ENCODE results near the gene LRCH3. TPM values are rescaled to one million over a fixed set of nuclear protein-coding genes. Genes with fewer than 3 reads are reported as not detected.

LRCH3 gene
- total and polyA plus RNA-seq, 2 of the 13 experiments (the other 11 are each of a cell fraction or from before 2014, with no cell fraction given) = 25.5 to 103 TPM

DNA sequence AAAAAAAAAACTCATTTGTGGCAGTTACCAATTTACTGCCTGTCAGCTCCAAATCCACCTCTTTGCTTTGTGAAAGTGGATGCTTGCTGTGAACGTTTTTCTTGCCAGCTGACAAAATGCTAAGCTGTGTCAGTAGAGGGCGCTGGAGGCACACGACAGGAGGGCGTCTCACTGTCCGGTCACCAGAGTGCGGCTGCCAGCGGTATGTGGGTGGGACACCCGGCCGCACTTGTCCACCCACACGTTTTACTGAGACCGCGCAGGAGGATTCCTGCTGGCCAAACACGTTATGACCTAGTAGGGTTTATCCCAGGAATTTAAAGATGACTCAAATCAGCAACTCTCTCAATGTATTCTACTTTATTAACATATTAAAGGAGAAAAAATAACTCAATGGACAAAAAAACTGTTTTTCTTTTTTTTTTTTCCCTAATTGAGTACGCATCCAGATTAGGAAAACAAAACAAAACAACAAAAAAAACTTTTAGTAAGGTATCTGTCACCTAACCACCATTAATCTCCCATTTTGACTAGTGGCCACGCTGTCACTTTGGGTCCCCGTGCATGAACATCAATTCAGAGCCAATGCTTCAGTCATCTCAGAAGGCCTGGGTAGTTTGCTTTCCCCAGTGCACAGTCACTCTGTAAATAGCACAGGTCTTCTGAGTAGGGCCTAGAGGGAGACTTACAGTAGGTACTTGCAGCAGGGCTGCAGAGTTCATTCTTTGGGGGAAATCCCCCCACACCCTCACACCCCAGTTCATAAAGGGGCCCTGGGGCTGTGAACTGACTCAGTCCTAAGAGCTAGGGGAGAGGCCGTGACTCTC is 115.2 kb downstream of the LRCH3 start (continued):
- no peak for TF ChIP-seq THAP7 (CRISPR knock-in tag; IDR thresholded peaks at IDR 0.05)
- TF ChIP-seq ZFAT (CRISPR knock-in tag; conservative IDR thresholded peaks at IDR 0.05) = no peak
- 0 out of 2 replicates have a peak, but pooled peaks have one; percentile 14 for TF ChIP-seq HMG20A (CRISPR knock-in tag; IDR thresholded peaks at IDR 0.05; ENCODE audit: borderline replicate concordance)
- TF ChIP-seq, protein P1, sequence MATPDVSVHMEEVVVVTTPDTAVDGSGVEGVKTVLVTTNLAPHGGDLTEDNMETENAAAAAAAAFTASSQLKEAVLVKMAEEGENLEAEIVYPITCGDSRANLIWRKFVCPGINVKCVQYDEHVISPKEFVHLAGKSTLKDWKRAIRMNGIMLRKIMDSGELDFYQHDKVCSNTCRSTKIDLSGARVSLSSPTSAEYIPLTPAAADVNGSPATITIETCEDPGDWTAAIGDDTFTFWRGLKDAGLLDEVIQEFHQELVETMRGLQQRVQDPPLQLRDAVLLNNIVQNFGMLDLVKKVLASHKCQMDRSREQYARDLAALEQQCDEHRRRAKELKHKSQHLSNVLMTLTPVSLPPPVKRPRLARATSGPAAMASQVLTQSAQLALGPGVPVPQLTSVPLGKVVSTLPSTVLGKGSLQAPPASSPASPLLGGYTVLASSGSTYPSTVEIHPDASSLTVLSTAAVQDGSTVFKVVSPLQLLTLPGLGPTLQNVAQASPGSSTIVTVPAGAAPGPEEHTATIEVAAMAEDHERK (CRISPR knock-in tag; IDR thresholded peaks at IDR 0.05; ENCODE audit: low read depth) = no peak
- peak; percentile 26; the same call in 1 of the 2 replicates for TF ChIP-seq GABPB1 (CRISPR knock-in tag; IDR thresholded peaks at IDR 0.05)
- no peak for TF ChIP-seq ZNF672 (CRISPR knock-in tag; IDR thresholded peaks at IDR 0.05)
- no peak for TF ChIP-seq NFE2 (CRISPR knock-in tag; IDR thresholded peaks at IDR 0.05)
- TF ChIP-seq REPIN1 (CRISPR knock-in tag; IDR thresholded peaks at IDR 0.05; ENCODE audit: borderline replicate concordance, low read depth) = no peak
- peak; percentile 52; the same call in 1 of the 2 replicates for TF ChIP-seq BHLHE40 (IDR thresholded peaks at IDR 0.05; ENCODE audit: low read length)
- no peak for TF ChIP-seq ZFP36 (IDR thresholded peaks at IDR 0.05; ENCODE audit: borderline replicate concordance, low read depth, low read length, partially characterized antibody)
- TF ChIP-seq ZC3H13 (CRISPR knock-in tag; IDR thresholded peaks at IDR 0.05) = no peak
- TF ChIP-seq, protein P2, sequence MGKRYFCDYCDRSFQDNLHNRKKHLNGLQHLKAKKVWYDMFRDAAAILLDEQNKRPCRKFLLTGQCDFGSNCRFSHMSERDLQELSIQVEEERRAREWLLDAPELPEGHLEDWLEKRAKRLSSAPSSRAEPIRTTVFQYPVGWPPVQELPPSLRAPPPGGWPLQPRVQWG (CRISPR knock-in tag; IDR thresholded peaks at IDR 0.05; ENCODE audit: borderline replicate concordance, low read depth) = no peak
- no peak for TF ChIP-seq ZNF318 (CRISPR knock-in tag; IDR thresholded peaks at IDR 0.05)
- TF ChIP-seq ZNF18 (CRISPR knock-in tag; IDR thresholded peaks at IDR 0.05; ENCODE audit: insufficient replicate concordance) = no peak
- TF ChIP-seq ZNF607 (CRISPR knock-in tag; IDR thresholded peaks at IDR 0.05; ENCODE audit: borderline replicate concordance) = no peak
- TF ChIP-seq MIER2 (CRISPR knock-in tag; IDR thresholded peaks at IDR 0.05) = no peak
